T-cell (primary cell): ENCODE results near the gene USF2. TPM values are rescaled to one million over a fixed set of nuclear protein-coding genes. Genes with fewer than 3 reads are reported as not detected.
"Not testable (repeated sequence)": the region's sequence is repeated elsewhere in the genome, so short reads cannot be mapped to it uniquely, and the experiment has no call there.

Experiments used
- ATAC-seq, 4 experiments: fragments of 200-7000 bp in 3 of 4; fragments of 150-1000 bp in 1 of 4; cut with Tn5 transposase; replicated peaks in 1 of 4; 1 replicate in 3 of 4; 2 replicates in 1 of 4; pipeline ENCODE4 v1.10.0; 2021; ENCODE audit warnings: moderate library complexity in 3 of 4, mild to moderate bottlenecking in 2 of 4, moderate number of reproducible peaks in 1 of 4
- CTCF ChIA-PET, 2 donors: fragments of 300-600 bp; sonication (Branson Sonifier 250); formaldehyde crosslinking; loops; one replicate each; lab custom pipeline; 2022; ENCODE audit warnings: antibody characterized with exemption in 2 of 2; lab: Charles Lee
- POLR2A ChIA-PET, 2 donors: fragments of 300-600 bp; sonication (Branson Sonifier 250); formaldehyde crosslinking; loops; one replicate each; lab custom pipeline; 2022; ENCODE audit warnings: antibody characterized with exemption in 2 of 2; lab: Charles Lee
- DNase-seq, 35 experiments: peaks; one replicate each; pipeline versions ENCODE4 v3.0.0 to v3.0.0-alpha.2; 2013 to 2023
- H3K27ac ChIP-seq: one replicate; pipeline ENCODE4 v1.5.1; 2013; ENCODE audit warnings: low read length
- H3K27me3 ChIP-seq, 2 experiments: replicated peaks in 1 of 2; 1 replicate in 1 of 2; 2 replicates in 1 of 2; pipeline versions ENCODE4 v1.6.1 to v1.7.0; 2013; ENCODE audit warnings: low read length in 1 of 2, mixed read lengths in 1 of 2; ENCODE audit not compliant: control insufficient read depth in 2 of 2, insufficient read depth in 2 of 2; ENCODE audit errors: extremely low read depth in 1 of 2
- H3K36me3 ChIP-seq, 2 donors: 1 replicate in 1 of 2; 2 replicates in 1 of 2; pipeline versions ENCODE4 v1.6.1 to v1.7.0; 2013; ENCODE audit warnings: low read length in 1 of 2; ENCODE audit not compliant: control insufficient read depth in 2 of 2, insufficient read depth in 1 of 2; ENCODE audit errors: extremely low read depth in 1 of 2
- H3K4me1 ChIP-seq, 2 experiments: 1 replicate in 1 of 2; 2 replicates in 1 of 2; pipeline versions ENCODE4 v1.6.1 to v1.7.0; 2013; ENCODE audit warnings: low read length in 2 of 2, mixed read lengths in 1 of 2; ENCODE audit not compliant: insufficient read depth in 2 of 2, control insufficient read depth in 1 of 2; ENCODE audit errors: extremely low read depth in 1 of 2
- H3K4me3 ChIP-seq, 2 donors: 1 replicate in 1 of 2; 2 replicates in 1 of 2; pipeline versions ENCODE4 v1.5.1 to v1.7.0; 2013; ENCODE audit warnings: mild to moderate bottlenecking in 2 of 2, low read length in 1 of 2, moderate library complexity in 1 of 2; ENCODE audit not compliant: control insufficient read depth in 1 of 2; ENCODE audit errors: extremely low read depth in 1 of 2
- H3K9me3 ChIP-seq: 2 replicates; pipeline ENCODE4 v1.7.0; 2013
- H3K27ac Mint-ChIP-seq, 2 donors: one replicate each; pipeline ENCODE4 v1.8.0; 2020 to 2021; ENCODE audit warnings: mild to moderate bottlenecking in 2 of 2, mixed read lengths in 2 of 2
- H3K27me3 Mint-ChIP-seq, 2 donors: one replicate each; pipeline ENCODE4 v1.8.0; 2021 to 2022; ENCODE audit warnings: mixed read lengths in 2 of 2
- H3K36me3 Mint-ChIP-seq: one replicate; pipeline ENCODE4 v1.8.0; 2021; ENCODE audit warnings: mixed read lengths
- H3K4me1 Mint-ChIP-seq, 3 donors: one replicate each; pipeline ENCODE4 v1.8.0; 2020 to 2022; ENCODE audit warnings: mixed read lengths in 3 of 3, mild to moderate bottlenecking in 1 of 3
- H3K4me3 Mint-ChIP-seq, 3 donors: one replicate each; pipeline ENCODE4 v1.8.0; 2020 to 2022; ENCODE audit warnings: mild to moderate bottlenecking in 3 of 3, mixed read lengths in 3 of 3, moderate library complexity in 3 of 3
- H3K9me3 Mint-ChIP-seq, 3 donors: one replicate each; pipeline ENCODE4 v1.8.0; 2020 to 2022; ENCODE audit warnings: mixed read lengths in 3 of 3
- WGBS: methylation state at CpG from one replicate; pipeline ENCODE4 v1.1.5; 2013; ENCODE audit warnings: missing lambda C conversion rate; ENCODE audit not compliant: insufficient coverage; 5-methylcytosine and 5-hydroxymethylcytosine counted together
- total RNA-seq, 35 experiments: library from RNA in 6 of 35; stranded (reverse) in 6 of 35; fragments of 120-200 nt in 1 of 35; gene quantifications; one replicate each; pipeline versions ENCODE4 v1.2.1 to v1.2.4 and lab custom pipeline; 2013 to 2026

Gene USF2, protein sequence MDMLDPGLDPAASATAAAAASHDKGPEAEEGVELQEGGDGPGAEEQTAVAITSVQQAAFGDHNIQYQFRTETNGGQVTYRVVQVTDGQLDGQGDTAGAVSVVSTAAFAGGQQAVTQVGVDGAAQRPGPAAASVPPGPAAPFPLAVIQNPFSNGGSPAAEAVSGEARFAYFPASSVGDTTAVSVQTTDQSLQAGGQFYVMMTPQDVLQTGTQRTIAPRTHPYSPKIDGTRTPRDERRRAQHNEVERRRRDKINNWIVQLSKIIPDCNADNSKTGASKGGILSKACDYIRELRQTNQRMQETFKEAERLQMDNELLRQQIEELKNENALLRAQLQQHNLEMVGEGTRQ
- 100 to 1,000 TPM; 207 to 255 (median 249) TPM for total RNA-seq
- 105 TPM for total RNA-seq (2013)
- 32.0 to 209 (median 138) reads per million in 29 experiments for total RNA-seq (lab: John Stamatoyannopoulos, UW)

DNA sequence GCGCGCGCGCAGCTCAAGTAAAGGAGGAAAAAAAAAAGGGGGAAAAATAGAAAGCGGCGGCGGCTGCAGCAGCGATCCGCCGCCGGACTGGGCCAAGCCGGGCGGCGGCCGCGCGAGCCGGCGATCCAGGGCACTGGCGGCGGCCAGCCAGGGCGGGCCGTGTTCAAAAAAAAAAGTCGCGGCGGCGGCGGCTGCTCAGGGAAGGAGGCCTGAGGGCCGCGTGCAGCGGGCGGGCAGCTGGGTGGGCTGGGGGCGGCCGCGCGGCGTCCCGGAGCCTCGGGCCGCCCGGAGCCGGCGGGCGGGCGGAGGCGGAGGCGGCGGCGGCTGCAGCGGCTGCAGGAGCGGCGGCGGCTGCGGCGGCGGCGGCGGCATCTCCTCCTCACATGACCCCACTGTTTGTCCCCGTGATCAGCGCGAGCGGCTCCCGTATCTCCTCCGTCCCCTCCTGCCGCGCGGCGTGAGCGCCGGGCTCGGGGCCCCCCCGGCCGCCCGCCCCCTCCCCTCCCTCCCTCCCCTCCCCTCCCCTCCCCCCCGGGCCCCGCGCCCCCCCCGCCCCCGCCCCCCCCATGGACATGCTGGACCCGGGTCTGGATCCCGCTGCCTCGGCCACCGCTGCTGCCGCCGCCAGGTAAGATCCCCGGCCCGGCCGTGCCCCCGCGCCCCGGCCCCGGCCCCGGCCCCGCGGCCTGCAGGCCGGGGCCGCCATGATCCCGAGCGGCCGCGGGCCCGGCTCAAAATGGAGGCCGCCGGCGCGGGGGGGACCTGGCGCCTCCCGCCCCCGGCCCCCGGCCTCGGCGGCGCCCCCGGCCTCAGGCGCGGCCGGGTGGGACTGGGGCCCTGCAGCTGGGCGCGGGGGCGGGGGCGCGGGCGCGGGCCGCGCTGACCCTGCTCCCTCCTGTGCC is at the start of gene USF2:
Gene USF2 (plus strand): TSS at position 427 of the 902 bp plus-strand sequence. CDS start 140 bp downstream, at position 567.
- H3K27ac Mint-ChIP-seq = peak within 1 kb of the TSS; percentile 95 to 99

GRCh38 chr19:35219008-35219407 is 49.8 kb upstream of the USF2 start:
- H3K36me3 Mint-ChIP-seq = peaks cover 6% of the 10 kb centered on the region
- no peak overlapping the region for H3K27ac ChIP-seq
- no CpG with 5 or more reads among the region's 1 CpG for WGBS
- no peak for DNase-seq
- H3K4me3 ChIP-seq = no peak overlapping the region
- H3K4me3 Mint-ChIP-seq = no peak overlapping the region
- ChIA-PET CTCF (no interaction called here), POLR2A (no interaction called here)
- H3K27me3 Mint-ChIP-seq = no peaks in the 10 kb centered on the region
- no peaks in the 10 kb centered on the region for H3K36me3 ChIP-seq
- H3K9me3 Mint-ChIP-seq = peaks cover 0 to 12% (median 0%) of the 10 kb centered on the region in 3 donors
- no peaks in the 10 kb centered on the region for H3K9me3 ChIP-seq
- ATAC-seq = no peak
- H3K4me1 Mint-ChIP-seq = peaks cover 44 to 68% (median 61%) of the 10 kb centered on the region in 3 donors
- H3K27ac Mint-ChIP-seq = no peak overlapping the region
- H3K4me1 ChIP-seq = peaks cover 6 to 51% of the 10 kb centered on the region in 2 experiments
- no peaks in the 10 kb centered on the region for H3K27me3 ChIP-seq

More for the DNA sequence above, at the start of gene USF2:
- 0% methylated on average over 87 of the region's 126 CpGs for whole genome bisulfite sequencing
- ChIA-PET CTCF (interaction anchor here (0.6 kb wide), 2 partner anchors 126 to 137 kb away, joined by 3 to 6 read pairs; partner anchors contain the start of gene FXYD7 (in 1 of the 2)), POLR2A (interaction anchor here in 1 of 2 donors (0.5 to 0.7 kb wide), 4 partner anchors 11 to 1973 kb away, joined by 3 to 5 read pairs (median 4); no protein-coding TSS in a partner anchor)
- Mint-ChIP-seq H3K9me3 (no peaks in the 10 kb centered on the region), H3K4me3 (peak within 1 kb of the TSS; percentile 87 to 94 (median 90)), H3K36me3 (peaks cover 27% of the 10 kb centered on the region), H3K4me1 (peaks cover 46 to 52% (median 47%) of the 10 kb centered on the region in 3 donors), H3K27me3 (no peaks in the 10 kb centered on the region)
- ATAC-seq (peak; percentile 43 to 57 (median 46)), DNase-seq (peak in 34 of 35 experiments; percentile 40 to 83 (median 59))
- Histone ChIP-seq H3K4me1 (peaks cover 5 to 46% of the 10 kb centered on the region in 2 experiments), H3K27ac (peak within 1 kb of the TSS; percentile 70), H3K27me3 (no peaks in the 10 kb centered on the region), H3K36me3 (peaks cover 13 to 38% of the 10 kb centered on the region in 2 donors), H3K4me3 (peak within 1 kb of the TSS; percentile 67), H3K9me3 (no peaks in the 10 kb centered on the region)

DNA sequence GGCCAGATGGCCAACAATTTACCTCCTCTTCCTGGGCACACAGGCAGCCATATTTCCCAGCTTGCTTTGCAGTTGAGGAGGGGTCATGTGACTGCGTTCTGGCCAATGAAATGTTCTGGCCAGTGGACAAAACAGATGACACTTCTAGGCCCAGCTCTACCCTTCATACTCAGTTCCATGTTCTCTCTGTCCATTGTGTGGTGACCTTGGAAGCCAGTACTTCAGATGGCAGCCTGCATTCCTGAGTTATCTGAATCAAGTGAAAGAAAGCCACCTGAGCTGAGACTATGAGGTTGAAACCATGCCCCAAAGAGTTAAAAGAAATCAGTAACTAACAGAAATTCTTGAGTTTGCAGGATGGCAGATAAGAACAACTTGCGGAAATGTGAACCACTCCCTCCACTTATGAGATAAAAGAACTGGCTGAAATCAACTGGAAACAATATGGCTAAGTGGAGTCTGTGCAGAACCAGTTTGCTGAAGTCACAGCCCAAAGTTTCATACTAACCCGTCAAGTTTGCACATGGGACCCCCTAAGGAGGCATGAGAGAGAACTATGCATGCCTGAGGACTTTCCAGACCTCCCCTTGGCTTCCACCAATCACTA is 48.3 kb upstream of the USF2 start:
- Histone ChIP-seq H3K27me3 (no peaks in the 10 kb centered on the region), H3K9me3 (no peaks in the 10 kb centered on the region), H3K4me1 (peaks cover 0 to 45% of the 10 kb centered on the region in 2 experiments), H3K36me3 (no peaks in the 10 kb centered on the region), H3K4me3 (no peak overlapping the region), H3K27ac (no peak overlapping the region)
- Mint-ChIP-seq H3K4me3 (no peak overlapping the region), H3K9me3 (peaks cover 0 to 12% (median 0%) of the 10 kb centered on the region in 3 donors), H3K36me3 (peaks cover 6% of the 10 kb centered on the region), H3K27me3 (no peaks in the 10 kb centered on the region), H3K27ac (peak overlapping the region; percentile 73 to 77), H3K4me1 (peaks cover 32 to 59% (median 52%) of the 10 kb centered on the region in 3 donors)
- ATAC-seq (peak in 3 of 4 experiments; percentile 25 to 67 (median 33)), DNase-seq (no peak)
- WGBS = 71% methylated on average over 1 of the region's 3 CpGs
- ChIA-PET POLR2A (no interaction called here), CTCF (interaction anchor here (0.7 kb wide), 2 partner anchors 18 to 19 kb away, joined by 3 read pairs; no protein-coding TSS in a partner anchor)

DNA sequence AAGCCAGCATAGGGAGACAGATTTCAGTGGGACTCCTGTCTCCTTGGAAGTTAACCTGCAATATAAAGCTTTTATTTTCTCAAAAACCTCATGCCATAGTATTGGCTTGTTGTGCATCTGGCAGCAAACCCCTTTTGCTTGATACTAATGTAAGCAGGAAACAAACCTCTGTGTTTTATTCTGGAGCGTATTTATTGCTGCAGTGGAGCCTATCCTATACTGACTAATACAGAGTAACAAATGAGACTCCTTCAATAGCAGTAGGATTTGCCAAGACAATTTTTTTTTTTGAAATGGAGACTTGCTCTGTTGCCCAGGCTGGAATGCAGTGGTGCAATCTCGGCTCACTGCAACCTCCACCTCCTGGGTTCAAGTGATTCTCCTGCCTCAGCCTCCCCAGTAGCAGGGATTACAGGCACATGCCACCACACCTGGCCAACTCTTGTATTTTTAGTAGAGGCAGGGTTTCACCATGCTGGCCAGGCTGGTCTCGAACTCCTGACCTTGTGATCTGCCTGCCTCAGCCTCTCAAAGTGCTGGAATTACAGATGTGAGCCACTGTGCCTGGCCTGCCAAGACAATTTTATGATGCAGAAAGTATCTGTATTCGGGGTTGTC is 47.7 kb upstream of the USF2 start:
- 100% methylated on average over 2 of the region's 4 CpGs for WGBS
- H3K36me3 Mint-ChIP-seq, H3K4me3 ChIP-seq, H3K4me3 Mint-ChIP-seq, H3K9me3 ChIP-seq, ATAC-seq, H3K27me3 Mint-ChIP-seq, POLR2A ChIA-PET, H3K36me3 ChIP-seq, H3K27ac ChIP-seq, H3K27me3 ChIP-seq: not testable (repeated sequence)
- peak in 1 of 35 experiments; percentile 3 for DNase-seq
- H3K27ac Mint-ChIP-seq = peak overlapping the region; percentile 73 to 77
- H3K9me3 Mint-ChIP-seq = peaks cover 0 to 12% (median 0%) of the 10 kb centered on the region in 3 donors
- CTCF ChIA-PET = interaction anchor here in 1 of 2 donors (0.7 kb wide), 1 partner anchor 17 kb away, joined by 3 read pairs; no protein-coding TSS in a partner anchor
- H3K4me1 Mint-ChIP-seq = peaks cover 25 to 58% (median 49%) of the 10 kb centered on the region in 3 donors
- peaks cover 0 to 42% of the 10 kb centered on the region in 2 experiments for H3K4me1 ChIP-seq

DNA sequence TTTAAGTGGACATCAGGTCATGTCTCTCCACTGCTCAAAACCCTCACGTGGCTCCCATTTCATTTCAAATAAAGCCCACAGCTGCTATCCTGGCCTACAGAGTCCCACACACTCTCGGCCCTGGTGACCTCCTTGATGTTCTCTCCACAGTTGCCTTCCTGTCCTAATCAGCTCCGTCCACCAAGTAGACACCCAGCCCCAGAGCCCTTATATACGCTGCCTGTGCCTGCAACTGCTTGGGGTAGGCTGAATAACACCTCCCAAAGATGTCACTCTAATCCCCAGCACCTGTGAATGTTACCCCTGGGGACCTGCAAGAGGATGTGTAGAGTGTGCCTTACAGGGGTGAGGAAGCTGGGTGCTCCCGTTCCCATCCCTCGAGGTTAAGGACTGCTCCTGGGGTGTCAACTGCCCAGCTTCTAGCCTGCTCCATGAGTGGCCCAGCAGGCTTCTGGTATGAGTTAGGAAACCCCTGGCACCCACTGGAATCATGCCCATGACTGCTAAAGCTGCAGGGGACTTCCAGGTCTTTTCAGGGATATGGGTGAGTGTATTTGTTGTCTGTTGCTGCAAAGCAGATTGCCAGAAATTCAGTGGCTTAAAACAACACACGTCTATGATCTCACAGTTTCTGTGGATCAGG is 46.3 kb upstream of the USF2 start:
- Histone ChIP-seq H3K36me3 (no peaks in the 10 kb centered on the region), H3K27me3 (no peaks in the 10 kb centered on the region), H3K27ac (no peak overlapping the region), H3K4me3 (no peak overlapping the region), H3K4me1 (peaks cover 0 to 33% of the 10 kb centered on the region in 2 experiments), H3K9me3 (no peaks in the 10 kb centered on the region)
- Mint-ChIP-seq H3K9me3 (peaks cover 0 to 2% (median 0%) of the 10 kb centered on the region in 3 donors), H3K4me1 (peaks cover 18 to 50% (median 41%) of the 10 kb centered on the region in 3 donors), H3K36me3 (peaks cover 2% of the 10 kb centered on the region), H3K27me3 (no peaks in the 10 kb centered on the region), H3K4me3 (no peak overlapping the region), H3K27ac (peak overlapping the region; percentile 31 to 59)
- CTCF ChIA-PET = interaction anchor here (0.7 to 1.7 kb wide), 4 partner anchors 16 to 273 kb away, joined by 3 to 10 read pairs (median 4); no protein-coding TSS in a partner anchor
- WGBS = 83% methylated on average over 6 of the region's 7 CpGs
- peak in 1 of 35 experiments; percentile 10 for DNase-seq
- ATAC-seq = no peak
- POLR2A ChIA-PET = no interaction called here
